GM18526 (cell line): ENCODE measurements around the gene CFAP46.

Experiments used
- POLR2A ChIP-seq: IDR thresholded peaks from 3 replicates; pipeline ENCODE4 v1.6.1; 2011; ENCODE audit not compliant: insufficient read length; ENCODE audit errors: extremely low read depth

CFAP46 gene

GRCh38 chr10:132972986-132973902 lies 30.9 kb upstream of the CFAP46 start:
- TF ChIP-seq POLR2A: no peak

GRCh38 chr10:132972149-132972985 lies 30.0 kb upstream of the CFAP46 start:
- TF ChIP-seq POLR2A: no peak

- no peak for TF ChIP-seq POLR2A
These were observed 29.2 kb upstream of the CFAP46 start for GRCh38 chr10:132971448-132972148.

- TF ChIP-seq POLR2A: no peak
These were observed 28.5 kb upstream of the CFAP46 start for GRCh38 chr10:132970641-132971438.

GRCh38 chr10:132967540-132967939 lies 25.2 kb upstream of the CFAP46 start:
- no peak for TF ChIP-seq POLR2A

- no peak for TF ChIP-seq POLR2A
These were observed 23.2 kb upstream of the CFAP46 start for GRCh38 chr10:132965411-132966057.

- no peak for TF ChIP-seq POLR2A
These were observed 21.9 kb upstream of the CFAP46 start for GRCh38 chr10:132964231-132964630.

GRCh38 chr10:132963430-132963960 lies 21.1 kb upstream of the CFAP46 start:
- TF ChIP-seq POLR2A: no peak

- TF ChIP-seq POLR2A: no peak
These were observed 20.5 kb upstream of the CFAP46 start for GRCh38 chr10:132962623-132963429.

- no peak for TF ChIP-seq POLR2A
These were observed 19.6 kb upstream of the CFAP46 start for GRCh38 chr10:132961787-132962622.

GRCh38 chr10:132961420-132961786 lies 19.0 kb upstream of the CFAP46 start:
- no peak for TF ChIP-seq POLR2A

- TF ChIP-seq POLR2A: no peak
These were observed 18.5 kb upstream of the CFAP46 start for GRCh38 chr10:132960631-132961419.

- no peak for TF ChIP-seq POLR2A
These were observed 17.7 kb upstream of the CFAP46 start for GRCh38 chr10:132960071-132960472.
